Natural killer cell (primary cell): ENCODE results near the gene EXOC6B. TPM values are rescaled to one million over a fixed set of nuclear protein-coding genes. Genes with fewer than 3 reads are reported as not detected.

Source experiments
- ATAC-seq, 3 donors: fragments of 150-1000 bp in 2 of 3; fragments of 200-7000 bp in 1 of 3; cut with Tn5 transposase; 1 replicate in 1 of 3; 2 replicates in 2 of 3; pipeline ENCODE4 v1.10.0; 2021; ENCODE audit warnings: mild to moderate bottlenecking in 2 of 3, moderate library complexity in 2 of 3
- DNase-seq, 2 donors: peaks; one replicate each; pipeline versions ENCODE4 v3.0.0 to v3.0.0-alpha.2; 2013 to 2021; ENCODE audit warnings: mixed read lengths in 1 of 2
- H3K27ac ChIP-seq: one replicate; pipeline ENCODE4 v1.5.1; 2013; ENCODE audit warnings: mild to moderate bottlenecking, low read length
- H3K27me3 ChIP-seq: one replicate; pipeline ENCODE4 v1.6.1; 2013; ENCODE audit warnings: low read length; ENCODE audit not compliant: control insufficient read depth, insufficient read depth
- H3K36me3 ChIP-seq: one replicate; pipeline ENCODE4 v1.6.1; 2013; ENCODE audit warnings: low read length; ENCODE audit not compliant: control insufficient read depth, insufficient read depth
- H3K4me1 ChIP-seq: one replicate; pipeline ENCODE4 v1.6.1; 2013; ENCODE audit warnings: low read length; ENCODE audit not compliant: control insufficient read depth, insufficient read depth
- H3K4me3 ChIP-seq: one replicate; pipeline ENCODE4 v1.5.1; 2013; ENCODE audit warnings: low read length
- H3K9me3 ChIP-seq: one replicate; pipeline ENCODE4 v1.6.1; 2013; ENCODE audit warnings: low read length; ENCODE audit not compliant: control insufficient read depth, insufficient read depth
- H3K27ac Mint-ChIP-seq, 2 donors: one replicate each; pipeline ENCODE4 v1.8.0; 2022; ENCODE audit warnings: mild to moderate bottlenecking in 2 of 2, mixed read lengths in 2 of 2, moderate library complexity in 1 of 2
- H3K27me3 Mint-ChIP-seq, 2 donors: one replicate each; pipeline ENCODE4 v1.8.0; 2022; ENCODE audit warnings: low read depth in 2 of 2, mixed read lengths in 2 of 2
- H3K36me3 Mint-ChIP-seq: one replicate; pipeline ENCODE4 v1.8.0; 2022; ENCODE audit warnings: mixed read lengths
- H3K4me1 Mint-ChIP-seq, 2 donors: one replicate each; pipeline ENCODE4 v1.8.0; 2022; ENCODE audit warnings: mixed read lengths in 2 of 2
- H3K4me3 Mint-ChIP-seq: one replicate; pipeline ENCODE4 v1.8.0; 2022; ENCODE audit warnings: mild to moderate bottlenecking, moderate library complexity, mixed read lengths
- H3K9me3 Mint-ChIP-seq, 2 donors: one replicate each; pipeline ENCODE4 v1.8.0; 2022; ENCODE audit warnings: mixed read lengths in 2 of 2
- CTCF ChIP-seq: fragments of 200-600 bp; IDR thresholded peaks from one replicate; pipeline ENCODE4 v1.8.0; 2022; ENCODE audit warnings: antibody characterized with exemption
- WGBS: methylation state at CpG from one replicate; pipeline ENCODE4 v1.1.7; 2013; ENCODE audit warnings: missing lambda C conversion rate; ENCODE audit not compliant: insufficient coverage; 5-methylcytosine and 5-hydroxymethylcytosine counted together
- intact Hi-C: fragments of 100-400 bp; cut with micrococcal nuclease; formaldehyde crosslinking; loops from one replicate; pipeline ENCODE4 v1.14.2; 2022
- total RNA-seq, 4 donors: library from RNA; stranded (reverse); fragments of 120-200 nt in 1 of 4; gene quantifications; one replicate each; pipeline versions ENCODE4 v1.2.3 to v1.2.4, GENCODE V29; 2013 to 2022

EXOC6B gene
- total RNA-seq, 3 donors from 2014 or later (not counting 1 experiment from before 2014, with no cell fraction given) = 16.6 to 17.2 (median 17.1) TPM

- Histone ChIP-seq H3K27ac (no peak overlapping the region), H3K4me1 (no peaks in the 10 kb centered on the region), H3K4me3 (no peak overlapping the region), H3K36me3 (no peaks in the 10 kb centered on the region), H3K27me3 (no peaks in the 10 kb centered on the region), H3K9me3 (no peaks in the 10 kb centered on the region)
- Mint-ChIP-seq H3K27me3 (no peaks in the 10 kb centered on the region), H3K4me1 (no peaks in the 10 kb centered on the region), H3K9me3 (peaks cover 0 to 2% of the 10 kb centered on the region in 2 donors), H3K4me3 (no peak overlapping the region), H3K36me3 (no peaks in the 10 kb centered on the region), H3K27ac (no peak overlapping the region)
- intact Hi-C loops = no loop called here
- ATAC-seq (no peak), DNase-seq (no peak)
- WGBS = 100% methylated on average over 1 of the region's 1 CpG
- TF ChIP-seq CTCF = no peak
Observed at GRCh38 chr2:72191441-72191840, 634.4 kb downstream of the EXOC6B start.

- TF ChIP-seq CTCF = no peak
- no peak overlapping the region for H3K4me3 ChIP-seq
- no peak overlapping the region for H3K27ac ChIP-seq
- no peaks in the 10 kb centered on the region for H3K9me3 Mint-ChIP-seq
- intact Hi-C loops = no loop called here
- H3K27me3 ChIP-seq = no peaks in the 10 kb centered on the region
- H3K9me3 ChIP-seq = no peaks in the 10 kb centered on the region
- no peak for ATAC-seq
- H3K27ac Mint-ChIP-seq = no peak overlapping the region
- H3K27me3 Mint-ChIP-seq = no peaks in the 10 kb centered on the region
- H3K4me3 Mint-ChIP-seq = no peak overlapping the region
- no peaks in the 10 kb centered on the region for H3K36me3 ChIP-seq
- DNase-seq = no peak
- H3K4me1 Mint-ChIP-seq = no peaks in the 10 kb centered on the region
- no peaks in the 10 kb centered on the region for H3K36me3 Mint-ChIP-seq
- no peaks in the 10 kb centered on the region for H3K4me1 ChIP-seq
- WGBS = 86% methylated on average over 1 of the region's 1 CpG
Observed at GRCh38 chr2:72185206-72185605, 640.6 kb downstream of the EXOC6B start.

- intact Hi-C loops = no loop called here
- H3K4me3 Mint-ChIP-seq = no peak overlapping the region
Observed at GRCh38 chr2:72183466-72183865, 642.4 kb downstream of the EXOC6B start.

More at GRCh38 chr2:72183466-72183865, 642.4 kb downstream of the EXOC6B start:
- no peak for TF ChIP-seq CTCF
- Histone ChIP-seq H3K4me1 (no peaks in the 10 kb centered on the region), H3K27ac (no peak overlapping the region), H3K27me3 (no peaks in the 10 kb centered on the region), H3K36me3 (peaks cover 2% of the 10 kb centered on the region), H3K9me3 (no peaks in the 10 kb centered on the region), H3K4me3 (no peak overlapping the region)
- no peak for DNase-seq
- ATAC-seq = no peak
- WGBS = 96% methylated on average over 2 of the region's 2 CpGs
- Mint-ChIP-seq H3K9me3 (no peaks in the 10 kb centered on the region), H3K36me3 (no peaks in the 10 kb centered on the region), H3K4me1 (no peaks in the 10 kb centered on the region), H3K27ac (no peak overlapping the region), H3K27me3 (no peaks in the 10 kb centered on the region)
